ENCODE results near the gene ADARB2. TPM values are rescaled to one million over a fixed set of nuclear protein-coding genes. Genes with fewer than 3 reads are reported as not detected.

Gene ADARB2
- total RNA-seq, 3 donors from 2014 or later (not counting 1 experiment from before 2014, with no cell fraction given): 0.27 to 0.78 (median 0.40) TPM

DNA sequence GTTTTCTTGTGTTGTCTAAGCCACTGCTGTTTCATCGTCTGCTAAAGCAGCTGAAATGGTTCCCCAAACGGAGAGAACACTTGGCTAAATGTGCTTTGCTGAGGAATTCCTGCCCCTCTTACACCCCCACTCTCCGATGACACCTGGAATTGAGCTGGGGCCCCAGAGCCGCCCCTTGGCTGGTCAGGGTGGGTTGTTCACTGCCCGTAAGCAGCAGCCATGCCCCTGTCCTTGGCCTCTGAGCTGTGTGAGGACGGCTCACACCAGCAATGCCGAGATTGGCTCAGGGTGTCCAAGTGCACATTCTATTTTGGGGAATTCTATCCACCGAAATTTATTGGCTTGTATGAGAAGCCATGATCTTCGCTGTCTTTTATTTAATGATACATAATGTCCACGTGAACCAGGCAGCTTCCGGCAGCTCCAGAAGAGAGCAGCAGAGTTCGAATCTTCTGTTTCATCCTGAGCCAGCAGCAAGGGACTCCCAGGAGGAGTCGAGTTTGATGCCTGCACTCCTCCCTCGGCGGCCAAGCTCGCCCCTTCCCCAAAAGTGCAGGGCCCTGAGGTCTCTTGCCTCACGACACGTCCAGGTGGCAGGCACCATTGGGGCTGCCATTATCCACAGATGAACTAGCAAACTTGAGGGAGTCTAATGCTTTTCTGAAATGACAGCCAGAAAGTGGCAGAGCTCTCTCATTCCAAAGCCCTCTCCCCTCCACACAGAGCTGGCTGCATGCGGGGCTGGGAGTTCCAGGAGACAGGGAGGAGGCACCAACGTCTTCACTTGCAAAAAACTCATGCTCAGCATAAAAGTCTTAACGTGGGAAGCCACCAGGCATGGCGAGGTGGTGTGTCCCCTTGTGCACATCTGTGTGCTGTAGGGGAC, 567.1 kb downstream of the ADARB2 start:
- H3K9me3 Mint-ChIP-seq: no peaks in the 10 kb centered on the region
- 75% methylated on average over 22 of the region's 22 CpGs for WGBS (ENCODE audit: insufficient coverage)
- H3K27me3 Mint-ChIP-seq (ENCODE audit: low read depth in 2 of 2): peaks cover 5 to 14% of the 10 kb centered on the region in 2 donors
- H3K27me3 ChIP-seq (ENCODE audit: control insufficient read depth, insufficient read depth, low read length): no peaks in the 10 kb centered on the region
- no peak overlapping the region for H3K27ac Mint-ChIP-seq
- no peaks in the 10 kb centered on the region for H3K9me3 ChIP-seq (ENCODE audit: control insufficient read depth, insufficient read depth, low read length)
- H3K27ac ChIP-seq (ENCODE audit: low read length): no peak overlapping the region
- peaks cover 0 to 4% of the 10 kb centered on the region in 2 donors for H3K4me1 Mint-ChIP-seq
- TF ChIP-seq, protein P1, sequence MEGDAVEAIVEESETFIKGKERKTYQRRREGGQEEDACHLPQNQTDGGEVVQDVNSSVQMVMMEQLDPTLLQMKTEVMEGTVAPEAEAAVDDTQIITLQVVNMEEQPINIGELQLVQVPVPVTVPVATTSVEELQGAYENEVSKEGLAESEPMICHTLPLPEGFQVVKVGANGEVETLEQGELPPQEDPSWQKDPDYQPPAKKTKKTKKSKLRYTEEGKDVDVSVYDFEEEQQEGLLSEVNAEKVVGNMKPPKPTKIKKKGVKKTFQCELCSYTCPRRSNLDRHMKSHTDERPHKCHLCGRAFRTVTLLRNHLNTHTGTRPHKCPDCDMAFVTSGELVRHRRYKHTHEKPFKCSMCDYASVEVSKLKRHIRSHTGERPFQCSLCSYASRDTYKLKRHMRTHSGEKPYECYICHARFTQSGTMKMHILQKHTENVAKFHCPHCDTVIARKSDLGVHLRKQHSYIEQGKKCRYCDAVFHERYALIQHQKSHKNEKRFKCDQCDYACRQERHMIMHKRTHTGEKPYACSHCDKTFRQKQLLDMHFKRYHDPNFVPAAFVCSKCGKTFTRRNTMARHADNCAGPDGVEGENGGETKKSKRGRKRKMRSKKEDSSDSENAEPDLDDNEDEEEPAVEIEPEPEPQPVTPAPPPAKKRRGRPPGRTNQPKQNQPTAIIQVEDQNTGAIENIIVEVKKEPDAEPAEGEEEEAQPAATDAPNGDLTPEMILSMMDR (IDR thresholded peaks at IDR 0.05): no peak
- H3K4me1 ChIP-seq (ENCODE audit: control insufficient read depth, insufficient read depth, low read length): no peaks in the 10 kb centered on the region
- no peaks in the 10 kb centered on the region for H3K36me3 Mint-ChIP-seq
- H3K36me3 ChIP-seq (ENCODE audit: control insufficient read depth, insufficient read depth, low read length): no peaks in the 10 kb centered on the region
- no peak for DNase-seq
- H3K4me3 ChIP-seq (ENCODE audit: low read length): no peak overlapping the region
- H3K4me3 Mint-ChIP-seq: no peak overlapping the region
- no peak for ATAC-seq
- intact Hi-C loops (cut with micrococcal nuclease): no loop called here

DNA sequence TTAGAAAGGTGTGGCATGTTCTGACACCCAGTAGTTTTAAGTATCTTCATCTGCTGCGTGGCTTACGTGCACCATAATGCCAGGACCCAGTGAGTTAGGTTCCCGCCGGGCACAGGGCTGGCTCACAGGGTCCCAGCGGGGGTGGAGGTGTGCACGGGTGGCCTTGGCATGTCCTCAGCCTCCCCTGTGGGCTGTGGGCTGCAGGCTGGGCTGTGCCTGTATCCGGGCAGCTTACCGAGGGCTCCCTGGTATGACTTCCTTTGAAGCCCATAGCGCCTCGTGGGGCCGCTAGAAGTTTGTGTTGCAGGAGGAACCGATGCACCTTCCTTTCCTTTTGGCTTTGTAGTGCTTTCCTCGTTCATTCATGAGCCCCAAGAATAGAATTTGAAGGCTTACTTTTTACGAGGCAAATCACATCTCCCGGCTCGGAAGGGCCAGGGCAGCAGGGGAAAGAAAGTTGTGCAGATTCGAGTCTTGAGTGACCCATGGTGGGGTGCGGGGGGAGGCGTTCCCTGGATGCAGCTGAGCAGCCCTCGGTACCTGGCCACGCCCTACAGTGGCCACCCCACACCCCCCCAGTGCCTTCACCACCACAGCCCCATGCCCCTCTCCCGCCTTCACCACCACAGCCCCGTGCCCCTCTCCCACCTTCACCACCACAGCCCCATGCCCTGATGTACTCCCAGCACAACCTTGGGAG, 568.0 kb downstream of the ADARB2 start:
- 70% methylated on average over 22 of the region's 23 CpGs for WGBS (ENCODE audit: insufficient coverage)
- H3K27ac Mint-ChIP-seq: no peak overlapping the region
- no peak overlapping the region for H3K4me3 Mint-ChIP-seq
- no peak overlapping the region for H3K27ac ChIP-seq (ENCODE audit: low read length)
- peaks cover 5 to 14% of the 10 kb centered on the region in 2 donors for H3K27me3 Mint-ChIP-seq (ENCODE audit: low read depth in 2 of 2)
- no peaks in the 10 kb centered on the region for H3K9me3 ChIP-seq (ENCODE audit: control insufficient read depth, insufficient read depth, low read length)
- H3K4me1 Mint-ChIP-seq: no peaks in the 10 kb centered on the region
- no peaks in the 10 kb centered on the region for H3K36me3 Mint-ChIP-seq
- ATAC-seq (no peak), DNase-seq (no peak)
- TF ChIP-seq, protein P1 (IDR thresholded peaks at IDR 0.05): no peak
- no peaks in the 10 kb centered on the region for H3K4me1 ChIP-seq (ENCODE audit: control insufficient read depth, insufficient read depth, low read length)
- intact Hi-C loops (cut with micrococcal nuclease): no loop called here
- H3K27me3 ChIP-seq (ENCODE audit: control insufficient read depth, insufficient read depth, low read length): no peaks in the 10 kb centered on the region
- no peak overlapping the region for H3K4me3 ChIP-seq (ENCODE audit: low read length)
- H3K9me3 Mint-ChIP-seq: no peaks in the 10 kb centered on the region
- no peaks in the 10 kb centered on the region for H3K36me3 ChIP-seq (ENCODE audit: control insufficient read depth, insufficient read depth, low read length)

DNA sequence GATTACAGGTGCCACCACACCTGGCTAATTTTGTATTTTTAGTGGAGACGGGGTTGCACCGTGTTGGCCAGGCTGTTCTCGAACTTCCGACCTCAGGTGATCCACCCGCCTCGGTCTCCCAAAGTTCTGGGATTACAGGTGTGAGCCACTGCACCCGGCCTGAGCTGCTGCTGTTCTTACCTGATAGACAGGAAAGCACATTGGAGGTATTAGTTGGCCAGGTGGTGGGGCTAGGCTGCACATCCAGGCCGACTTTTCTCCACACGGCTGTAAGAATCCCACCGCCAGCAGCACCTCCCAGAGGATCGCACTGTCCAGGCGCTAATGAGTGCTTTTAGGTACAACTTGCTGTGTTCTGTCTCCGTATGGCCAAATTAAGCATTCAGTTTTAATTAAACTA, 568.6 kb downstream of the ADARB2 start:
- no peaks in the 10 kb centered on the region for H3K9me3 ChIP-seq (ENCODE audit: control insufficient read depth, insufficient read depth, low read length)
- ATAC-seq: no peak
- H3K4me3 ChIP-seq (ENCODE audit: low read length): no peak overlapping the region
- H3K4me1 ChIP-seq (ENCODE audit: control insufficient read depth, insufficient read depth, low read length): no peaks in the 10 kb centered on the region
- peaks cover 5 to 14% of the 10 kb centered on the region in 2 donors for H3K27me3 Mint-ChIP-seq (ENCODE audit: low read depth in 2 of 2)
- 89% methylated on average over 13 of the region's 13 CpGs for WGBS (ENCODE audit: insufficient coverage)
- intact Hi-C loops (cut with micrococcal nuclease): no loop called here
- H3K27ac ChIP-seq (ENCODE audit: low read length): no peak overlapping the region
- H3K4me1 Mint-ChIP-seq: no peaks in the 10 kb centered on the region
- no peak for DNase-seq
- H3K27ac Mint-ChIP-seq: no peak overlapping the region
- no peaks in the 10 kb centered on the region for H3K27me3 ChIP-seq (ENCODE audit: control insufficient read depth, insufficient read depth, low read length)
- H3K4me3 Mint-ChIP-seq: no peak overlapping the region
- H3K36me3 ChIP-seq (ENCODE audit: control insufficient read depth, insufficient read depth, low read length): no peaks in the 10 kb centered on the region
- TF ChIP-seq, protein P1 (IDR thresholded peaks at IDR 0.05): no peak
- no peaks in the 10 kb centered on the region for H3K9me3 Mint-ChIP-seq
- no peaks in the 10 kb centered on the region for H3K36me3 Mint-ChIP-seq
